Panc1 (cell line): Measurements from ENCODE around the gene DACH1.

Experiments
- CTCF ChIP-seq: fragments of 450-650 bp; IDR thresholded peaks from 2 replicates; pipeline ENCODE4 v1.5.1; 2017; ENCODE audit warnings: mild to moderate bottlenecking
- POLR2AphosphoS5 ChIP-seq: IDR thresholded peaks from 2 replicates; pipeline ENCODE4 v1.6.1; 2012; ENCODE audit warnings: mild to moderate bottlenecking, low read depth, low read length, moderate library complexity
- TCF7L2 ChIP-seq: IDR thresholded peaks from 2 replicates; pipeline ENCODE4 v1.6.1; 2011; ENCODE audit warnings: mild to moderate bottlenecking, low read depth, low read length, inconsistent platforms

GRCh38 chr13:71417205-71417604, 449.8 kb downstream of the DACH1 start:
- TF ChIP-seq TCF7L2: no peak
- TF ChIP-seq CTCF: no peak
- no peak for TF ChIP-seq POLR2AphosphoS5
